NCI-H2081 (cell line): Measurements from ENCODE around the gene INO80E.
"Not testable (repeated sequence)": the region's sequence is repeated elsewhere in the genome, so short reads cannot be mapped to it uniquely, and the experiment has no call there.

Source experiments
- DNase-seq, 2 experiments: peaks; one replicate each; lab custom pipeline; 2025; lab: John Stamatoyannopoulos, UW

INO80E gene

DNA sequence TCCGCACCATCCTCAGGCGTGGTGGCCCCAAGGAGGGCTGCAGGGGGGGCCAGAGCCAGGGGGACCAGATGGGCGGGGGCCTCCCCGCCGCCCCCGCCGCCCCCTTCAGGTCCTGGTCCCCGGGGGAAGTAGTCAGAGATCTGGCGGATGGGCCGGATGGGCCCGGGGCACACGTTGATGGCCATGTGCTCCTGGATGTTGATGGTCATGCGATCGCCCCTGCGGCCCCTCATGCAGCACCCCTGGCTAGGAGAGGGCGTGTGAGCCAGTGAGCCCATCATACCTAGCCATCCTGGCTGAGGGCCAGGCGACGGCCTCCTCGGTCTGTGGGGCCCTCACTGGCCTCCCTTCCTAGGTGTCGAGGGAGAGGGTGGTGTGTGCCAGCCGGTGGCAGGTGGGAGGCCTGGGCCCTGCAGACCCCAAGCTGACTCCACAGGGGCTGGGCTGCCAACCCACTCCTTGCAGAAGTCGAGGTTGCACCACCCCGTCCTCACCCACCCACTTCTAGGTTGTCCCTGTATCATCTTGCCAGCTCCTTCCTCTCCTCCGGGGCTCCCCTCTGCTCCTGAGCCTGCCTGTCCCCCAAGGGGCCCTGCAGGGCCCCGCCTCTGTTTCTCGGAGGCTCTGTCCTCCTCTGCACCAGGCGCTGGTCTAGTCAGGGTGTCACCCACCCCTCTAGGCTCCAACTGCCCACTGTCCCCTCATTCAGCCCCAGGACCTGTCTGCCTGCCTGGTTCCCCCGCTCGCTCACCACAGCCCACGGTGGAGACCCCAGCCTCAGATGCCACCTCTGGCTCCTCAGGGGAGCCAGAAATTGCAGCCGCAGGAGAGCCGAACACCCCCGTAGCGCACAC lies 14.2 kb downstream of the INO80E start:
- no peak for DNase-seq

GRCh38 chr16:30010844-30011713 lies 15.0 kb downstream of the INO80E start, which contains the start of gene DOC2A:
TSS of gene DOC2A (minus strand) at chr16:30011027. CDS start at chr16:30010222, 805 bp downstream.
- peak; percentile 35 to 39 for DNase-seq

GRCh38 chr16:30011714-30012504 lies 15.9 kb downstream of the INO80E start:
- no peak for DNase-seq

- not testable (repeated sequence) for DNase-seq
Observed at GRCh38 chr16:30012598-30012997, 16.6 kb downstream of the INO80E start.

DNA sequence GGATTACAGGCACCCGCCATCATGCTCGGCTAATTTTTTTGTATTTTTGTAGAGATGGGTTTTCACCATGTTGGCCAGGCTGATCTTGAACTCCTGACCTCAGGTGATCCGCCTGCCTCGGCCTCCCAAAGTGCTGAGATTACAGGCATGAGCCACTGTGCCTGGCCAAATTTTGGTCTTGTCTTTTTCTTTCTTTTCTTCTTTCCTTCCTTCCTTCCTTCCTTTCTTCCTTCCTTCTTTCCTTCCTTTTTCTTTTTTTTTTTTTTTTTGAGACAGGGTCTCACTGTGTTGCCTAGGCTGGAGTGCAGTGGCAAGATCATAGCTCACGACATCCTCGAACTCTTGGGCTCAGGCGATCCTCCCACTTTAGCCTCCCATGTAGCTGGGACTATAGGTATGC lies 19.4 kb downstream of the INO80E start:
- DNase-seq: not testable (repeated sequence)

DNA sequence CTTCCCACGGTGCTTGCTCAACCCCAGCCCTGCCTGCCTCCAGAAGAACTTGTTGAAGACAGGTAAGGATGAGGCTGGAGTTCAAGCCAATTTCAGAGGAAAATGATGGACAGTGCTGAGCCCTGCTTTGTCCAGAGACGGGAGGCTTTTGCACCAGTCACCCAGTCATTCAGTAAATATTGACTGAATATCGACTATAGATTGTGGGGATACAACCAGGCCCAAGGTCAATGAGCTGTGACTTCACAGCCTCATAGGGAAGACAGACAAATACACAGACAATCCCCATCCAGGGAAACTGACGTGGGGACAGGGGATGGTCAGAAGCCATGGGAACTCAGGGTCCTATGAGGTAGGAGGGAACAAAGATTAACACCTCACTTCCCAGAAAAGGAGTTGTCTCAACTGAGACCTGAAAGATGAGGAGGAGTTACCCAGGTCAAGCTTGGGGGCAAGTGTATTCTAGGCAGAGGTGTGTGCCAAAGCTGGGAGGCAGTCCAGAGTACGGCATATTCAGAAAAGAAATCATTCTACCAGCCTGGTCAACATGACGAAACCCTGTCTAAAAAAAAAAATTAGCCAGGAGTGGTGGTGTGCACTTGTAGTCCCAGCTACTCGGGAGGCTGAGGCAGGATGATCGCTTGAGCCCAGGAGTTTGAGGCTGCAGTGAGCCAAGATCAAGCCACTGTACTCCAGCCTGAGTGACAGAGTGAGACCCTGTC lies 20.7 kb downstream of the INO80E start:
- no peak for DNase-seq

GRCh38 chr16:30017277-30017656 lies 21.2 kb downstream of the INO80E start:
- no peak for DNase-seq

- not testable (repeated sequence) for DNase-seq
Observed at GRCh38 chr16:30017937-30018336, 21.9 kb downstream of the INO80E start.

DNA sequence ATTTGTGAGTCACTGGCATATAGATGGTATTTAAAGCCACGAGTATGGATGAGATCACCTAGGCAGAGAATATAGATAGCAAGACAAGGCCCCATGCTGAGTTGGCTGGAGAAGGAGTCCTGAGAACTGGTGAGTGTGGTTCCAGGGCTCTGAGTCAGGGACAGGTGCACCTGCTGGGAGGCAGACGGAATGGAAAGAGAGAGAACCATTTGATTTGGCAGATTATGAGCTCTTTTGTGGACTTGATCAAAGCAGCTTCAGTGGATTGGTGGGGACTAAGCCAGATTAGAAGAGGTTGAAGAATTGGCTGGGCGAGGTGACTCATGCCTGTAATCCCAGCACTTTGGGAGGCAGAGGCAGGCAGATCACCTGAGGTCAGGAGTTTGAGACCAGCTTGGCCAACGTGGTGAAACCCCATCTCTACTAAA lies 22.7 kb downstream of the INO80E start:
- DNase-seq: no peak

GRCh38 chr16:30022887-30023286 lies 26.8 kb downstream of the INO80E start, which contains the start of gene C16orf92:
TSS of gene C16orf92 (plus strand) at chr16:30023198. CDS start at chr16:30023341, 143 bp downstream.
- DNase-seq: no peak

DNA sequence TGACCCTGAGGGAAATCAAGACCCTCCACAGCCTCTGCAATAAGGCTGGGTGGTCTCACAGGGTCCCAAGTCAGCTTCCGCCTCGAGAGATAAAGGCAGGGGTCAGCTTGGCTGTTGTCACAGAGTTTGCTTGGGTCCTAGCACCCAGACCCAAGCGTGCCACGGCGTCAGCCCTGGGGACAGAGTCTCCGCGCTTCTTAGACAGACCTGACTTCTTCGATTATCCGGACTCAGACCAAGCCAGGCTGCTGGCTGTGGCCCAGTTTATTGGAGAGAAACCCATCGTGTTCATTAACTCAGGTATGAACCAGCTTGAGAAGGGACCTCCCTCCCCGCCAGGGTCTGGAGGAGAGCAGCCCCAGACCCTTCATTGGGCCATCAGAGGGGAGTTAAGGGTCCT lies 27.5 kb downstream of the INO80E start:
- no peak for DNase-seq

- DNase-seq: no peak
Observed at GRCh38 chr16:30024451-30024850, 28.4 kb downstream of the INO80E start.

DNA sequence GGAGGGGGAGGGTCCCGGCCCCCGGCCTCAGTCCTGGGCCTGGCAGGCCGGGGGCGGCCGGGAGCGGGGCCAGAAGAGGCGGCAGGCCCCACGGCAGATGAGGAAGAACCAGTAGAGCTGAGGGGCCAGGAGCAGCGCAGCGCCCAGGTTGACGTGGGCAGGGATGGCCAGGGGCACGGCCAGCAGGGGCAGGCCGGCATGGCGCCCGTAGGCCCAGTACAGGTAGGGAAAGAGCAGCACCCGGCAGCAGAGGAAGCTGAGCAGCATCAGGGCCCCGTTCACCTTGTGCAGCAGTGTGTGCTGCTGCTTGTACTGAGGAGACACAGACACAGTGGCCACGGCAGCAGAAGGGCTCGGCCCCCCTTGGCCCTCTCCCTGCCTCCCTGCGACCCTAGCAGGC lies 29.1 kb downstream of the INO80E start:
- DNase-seq: no peak

GRCh38 chr16:30025574-30025973 lies 29.5 kb downstream of the INO80E start:
- no peak for DNase-seq

DNA sequence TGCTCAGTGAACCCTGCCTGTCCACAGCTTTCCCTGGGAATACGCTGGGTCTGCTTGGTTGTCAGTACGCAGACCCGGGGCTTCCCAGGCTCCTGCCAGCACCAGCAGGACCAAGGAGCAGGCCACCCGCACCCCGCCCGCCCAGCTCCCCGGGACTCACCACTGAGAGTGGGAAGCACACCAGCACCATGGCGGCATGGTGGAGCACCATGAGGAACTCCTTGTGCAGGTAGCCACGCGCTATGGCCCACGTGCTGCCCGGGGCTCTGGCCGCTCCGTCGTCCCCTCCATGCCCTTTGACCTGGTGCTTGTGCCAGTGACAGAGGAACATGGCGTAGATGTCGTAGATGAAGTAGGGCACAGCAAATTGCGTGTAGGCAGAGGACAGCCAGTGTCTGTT lies 30.4 kb downstream of the INO80E start:
- DNase-seq: no peak

GRCh38 chr16:30027588-30028437 lies 31.8 kb downstream of the INO80E start:
- no peak for DNase-seq

DNA sequence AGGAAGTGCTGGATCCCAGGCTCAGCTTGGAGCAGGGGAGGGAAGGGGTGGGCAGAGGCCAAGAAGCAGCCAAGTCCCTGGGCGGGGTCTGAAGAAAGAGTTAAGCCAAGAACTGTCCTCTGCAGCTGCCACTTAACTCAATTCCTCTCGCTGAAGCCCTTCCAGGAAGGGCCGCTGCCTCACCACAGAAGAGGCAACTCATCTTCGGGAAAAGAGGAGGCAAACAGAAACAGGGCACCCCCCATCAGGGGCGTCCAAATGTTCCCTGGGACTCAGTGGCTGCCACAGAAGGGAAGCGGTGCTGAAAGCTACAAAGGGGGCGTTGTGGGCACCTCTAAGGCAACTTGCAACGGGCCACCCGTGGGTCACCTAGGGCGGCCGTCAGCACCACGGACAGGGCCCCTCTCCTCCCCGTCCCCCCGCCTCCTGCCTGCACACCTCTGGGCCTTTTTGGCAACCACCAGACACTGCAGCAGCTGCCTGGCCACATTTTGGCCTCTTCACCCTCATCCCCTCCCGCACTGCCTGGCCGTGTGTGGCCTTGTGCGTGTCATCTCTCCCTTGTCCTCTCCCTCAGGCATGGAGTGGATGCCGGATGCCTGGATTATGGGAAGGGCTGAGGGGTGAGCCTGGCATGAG lies 32.5 kb downstream of the INO80E start:
- no peak for DNase-seq

GRCh38 chr16:30030011-30030685 lies 34.1 kb downstream of the INO80E start:
- DNase-seq: no peak

GRCh38 chr16:30030841-30031413 lies 34.9 kb downstream of the INO80E start, which contains the start of gene TLCD3B:
TSS of gene TLCD3B (minus strand) at chr16:30031271. CDS start at chr16:30030527, 744 bp downstream.
- peak in 1 of 2 experiments; percentile 20 for DNase-seq
